Stomach smooth muscle (tissue), 2 donors: ENCODE results near the gene GABRE.
"Not testable (repeated sequence)": the region's sequence is repeated elsewhere in the genome, so short reads cannot be mapped to it uniquely, and the experiment has no call there.

Source experiments
- H3K27ac ChIP-seq: one replicate; pipeline ENCODE4 v1.7.0; 2013; ENCODE audit warnings: mild to moderate bottlenecking, low read length, inconsistent platforms
- H3K27me3 ChIP-seq, 2 donors: one replicate each; pipeline ENCODE4 v1.7.0; 2013; ENCODE audit warnings: low read length in 2 of 2; ENCODE audit not compliant: insufficient read depth in 2 of 2, control insufficient read depth in 1 of 2
- H3K36me3 ChIP-seq, 2 donors: one replicate each; pipeline ENCODE4 v1.7.0; 2013; ENCODE audit warnings: low read length in 2 of 2; ENCODE audit not compliant: control insufficient read depth in 2 of 2, insufficient read depth in 2 of 2
- H3K4me1 ChIP-seq: one replicate; pipeline ENCODE4 v1.7.0; 2013; ENCODE audit warnings: low read length; ENCODE audit not compliant: control insufficient read depth, insufficient read depth
- H3K4me3 ChIP-seq, 2 donors: one replicate each; pipeline ENCODE4 v1.7.0; 2013; ENCODE audit warnings: low read length in 2 of 2
- H3K9ac ChIP-seq, 2 donors: one replicate each; pipeline ENCODE4 v1.7.0; 2013; ENCODE audit warnings: low read length in 2 of 2, mild to moderate bottlenecking in 1 of 2
- H3K9me3 ChIP-seq, 2 donors: one replicate each; pipeline ENCODE4 v1.7.0; 2013; ENCODE audit warnings: low read length in 2 of 2; ENCODE audit not compliant: control insufficient read depth in 2 of 2
- donor health status: healthy.
- donor health status: Pancreatic carcinoma.

GABRE gene

GRCh38 chrX:151921866-151922265 is 52.6 kb downstream of the GABRE start:
- Histone ChIP-seq H3K9me3 (peaks cover 0 to 2% of the 10 kb centered on the region in 2 donors), H3K36me3 (no peaks in the 10 kb centered on the region), H3K4me1 (no peaks in the 10 kb centered on the region), H3K27me3 (no peaks in the 10 kb centered on the region), H3K27ac (no peak overlapping the region), H3K4me3 (no peak overlapping the region), H3K9ac (no peak overlapping the region)

- Histone ChIP-seq H3K27ac (no peak overlapping the region), H3K4me3 (no peak overlapping the region), H3K36me3 (no peaks in the 10 kb centered on the region), H3K9me3 (peaks cover 0 to 2% of the 10 kb centered on the region in 2 donors), H3K27me3 (no peaks in the 10 kb centered on the region), H3K4me1 (no peaks in the 10 kb centered on the region), H3K9ac (no peak overlapping the region)
These were observed 53.2 kb downstream of the GABRE start for GRCh38 chrX:151921292-151921691.

- Histone ChIP-seq H3K9me3 (no peaks in the 10 kb centered on the region), H3K9ac (no peak overlapping the region), H3K4me3 (no peak overlapping the region), H3K36me3 (no peaks in the 10 kb centered on the region), H3K27ac (no peak overlapping the region), H3K4me1 (no peaks in the 10 kb centered on the region), H3K27me3 (no peaks in the 10 kb centered on the region)
These were observed 53.9 kb downstream of the GABRE start for GRCh38 chrX:151920530-151920929.

GRCh38 chrX:151920101-151920500 is 54.4 kb downstream of the GABRE start:
- H3K4me3 ChIP-seq, result no peak overlapping the region
- H3K36me3 ChIP-seq, result no peaks in the 10 kb centered on the region

GRCh38 chrX:151919610-151920009 is 54.9 kb downstream of the GABRE start:
- Histone ChIP-seq H3K4me3 (no peak overlapping the region), H3K9ac (no peak overlapping the region), H3K27me3 (no peaks in the 10 kb centered on the region), H3K27ac (no peak overlapping the region), H3K9me3 (no peaks in the 10 kb centered on the region), H3K36me3 (no peaks in the 10 kb centered on the region), H3K4me1 (no peaks in the 10 kb centered on the region)

More at GRCh38 chrX:151920101-151920500, 54.4 kb downstream of the GABRE start:
- Histone ChIP-seq H3K27ac (no peak overlapping the region), H3K9ac (no peak overlapping the region), H3K4me1 (no peaks in the 10 kb centered on the region), H3K27me3 (no peaks in the 10 kb centered on the region), H3K9me3 (no peaks in the 10 kb centered on the region)

GRCh38 chrX:151918736-151919135 is 55.7 kb downstream of the GABRE start:
- not testable (repeated sequence) for H3K4me3 ChIP-seq, H3K27ac ChIP-seq, H3K9me3 ChIP-seq, H3K4me1 ChIP-seq, H3K36me3 ChIP-seq, H3K9ac ChIP-seq, H3K27me3 ChIP-seq

GRCh38 chrX:151912780-151913179 is 61.7 kb downstream of the GABRE start, which contains the start of gene MAGEA4:
Gene MAGEA4 (plus strand): TSS chrX:151912889. CDS start chrX:151923665, 10,776 bp downstream.
- Histone ChIP-seq H3K9ac (no peak within 1 kb of the TSS), H3K27me3 (no peaks in the 10 kb centered on the region), H3K27ac (no peak within 1 kb of the TSS), H3K4me1 (no peaks in the 10 kb centered on the region), H3K36me3 (no peaks in the 10 kb centered on the region), H3K9me3 (no peaks in the 10 kb centered on the region), H3K4me3 (no peak within 1 kb of the TSS)

- H3K27me3 ChIP-seq, result no peaks in the 10 kb centered on the region
- no peak overlapping the region for H3K27ac ChIP-seq
- no peaks in the 10 kb centered on the region for H3K36me3 ChIP-seq
- no peaks in the 10 kb centered on the region for H3K4me1 ChIP-seq
- H3K9ac ChIP-seq, result no peak overlapping the region
- H3K4me3 ChIP-seq, result no peak overlapping the region
- H3K9me3 ChIP-seq, result no peaks in the 10 kb centered on the region
These were observed 62.3 kb downstream of the GABRE start for GRCh38 chrX:151912221-151912620.

GRCh38 chrX:151904989-151905388 is 69.5 kb downstream of the GABRE start:
- no peak overlapping the region for H3K4me3 ChIP-seq
- H3K27ac ChIP-seq, result no peak overlapping the region
- H3K27me3 ChIP-seq, result peaks cover 0 to under 1% of the 10 kb centered on the region in 2 donors
- no peaks in the 10 kb centered on the region for H3K36me3 ChIP-seq
- no peak overlapping the region for H3K9ac ChIP-seq
- H3K9me3 ChIP-seq, result peaks cover 0 to 2% of the 10 kb centered on the region in 2 donors
- H3K4me1 ChIP-seq, result peaks cover 4% of the 10 kb centered on the region
